HEK293 (cell line): ENCODE measurements around the gene ZNF343.

Experiments used
- CTCF ChIA-PET: fragments of 350-600 bp; formaldehyde crosslinking; extraction: SDS; loops from one replicate; lab custom pipeline; 2021; ENCODE audit warnings: antibody characterized with exemption; lab: Yijun Ruan, JAX
- POLR2A ChIA-PET: fragments of 300-600 bp; formaldehyde crosslinking; extraction: SDS; loops from one replicate; lab custom pipeline; 2020; ENCODE audit warnings: antibody characterized with exemption, inconsistent platforms; lab: Yijun Ruan, JAX
- H3K27ac ChIP-seq: fragments of 200-500 bp; sonication (Bioruptor generic); 2 replicates; pipeline ENCODE4 v1.5.1; 2014; ENCODE audit warnings: low read depth, low read length, control low read depth, inconsistent platforms; ENCODE audit errors: extremely low read depth
- H3K36me3 ChIP-seq, 2 experiments: fragments of 200-500 bp in 1 of 2; sonication (Bioruptor generic) in 1 of 2; 1 replicate in 1 of 2; 2 replicates in 1 of 2; pipeline ENCODE4 v1.5.1; 2014 to 2017; ENCODE audit warnings: inconsistent platforms in 2 of 2, low read length in 2 of 2; ENCODE audit not compliant: control insufficient read depth in 2 of 2, insufficient read depth in 1 of 2
- H3K4me1 ChIP-seq: fragments of 200-500 bp; sonication (Bioruptor generic); 2 replicates; pipeline ENCODE4 v1.5.1; 2014; ENCODE audit warnings: mild to moderate bottlenecking, low read length, inconsistent platforms; ENCODE audit not compliant: control insufficient read depth, insufficient read depth
- H3K4me3 ChIP-seq: 2 replicates; pipeline ENCODE4 v1.5.1; 2011; ENCODE audit warnings: low read depth, mild to moderate bottlenecking, control low read depth, low read length, moderate library complexity
- H3K9me3 ChIP-seq: fragments of 200-500 bp; sonication (Bioruptor generic); 2 replicates; pipeline ENCODE4 v1.5.1; 2014; ENCODE audit warnings: low read depth, low read length, inconsistent platforms; ENCODE audit not compliant: control insufficient read depth, insufficient read depth
- EGR2 ChIP-seq: fragments of 450-650 bp; formaldehyde crosslinking; IDR thresholded peaks from 2 replicates; pipeline ENCODE4 v1.5.1; 2016; ENCODE audit warnings: low read depth, missing biosample characterization, missing genetic modification characterization
- GFI1B ChIP-seq: fragments of 450-650 bp; formaldehyde crosslinking; IDR thresholded peaks from 2 replicates; pipeline ENCODE4 v1.5.1; 2016; ENCODE audit warnings: missing biosample characterization, missing genetic modification characterization
- GLIS1 ChIP-seq: fragments of 450-650 bp; formaldehyde crosslinking; IDR thresholded peaks from 2 replicates; pipeline ENCODE4 v1.5.1; 2016; ENCODE audit warnings: missing biosample characterization, missing genetic modification characterization
- REPIN1 ChIP-seq: fragments of 450-650 bp; formaldehyde crosslinking; IDR thresholded peaks from 2 replicates; pipeline ENCODE4 v1.5.1; 2017; ENCODE audit warnings: missing biosample characterization, missing genetic modification characterization, low read depth
- SALL2 ChIP-seq: fragments of 450-650 bp; formaldehyde crosslinking; IDR thresholded peaks from 2 replicates; pipeline ENCODE4 v1.5.0; 2017; ENCODE audit warnings: missing biosample characterization, mild to moderate bottlenecking, missing genetic modification characterization, borderline replicate concordance
- TCF7L2 ChIP-seq: IDR thresholded peaks from 2 replicates; pipeline ENCODE4 v1.6.1; 2011; ENCODE audit warnings: low read depth, mild to moderate bottlenecking, inconsistent platforms, low read length, moderate library complexity, borderline replicate concordance
- ZBTB1 ChIP-seq: fragments of 450-650 bp; formaldehyde crosslinking; IDR thresholded peaks from 2 replicates; pipeline ENCODE4 v1.5.1; 2016; ENCODE audit warnings: missing biosample characterization, missing genetic modification characterization
- ZBTB48 ChIP-seq: fragments of 450-650 bp; formaldehyde crosslinking; IDR thresholded peaks from 2 replicates; pipeline ENCODE4 v1.5.1; 2016; ENCODE audit warnings: missing biosample characterization, missing genetic modification characterization
- ZNF112 ChIP-seq: fragments of 450-650 bp; formaldehyde crosslinking; IDR thresholded peaks from 2 replicates; pipeline ENCODE4 v1.5.0; 2017; ENCODE audit warnings: missing biosample characterization, missing genetic modification characterization
- ZNF202 ChIP-seq: fragments of 450-650 bp; formaldehyde crosslinking; IDR thresholded peaks from 2 replicates; pipeline ENCODE4 v1.5.1; 2016; ENCODE audit warnings: missing biosample characterization, missing genetic modification characterization, borderline replicate concordance
- ZNF341 ChIP-seq: fragments of 450-650 bp; formaldehyde crosslinking; IDR thresholded peaks from 2 replicates; pipeline ENCODE4; 2016; ENCODE audit warnings: low read depth, missing biosample characterization, missing genetic modification characterization
- ZNF350 ChIP-seq: fragments of 450-650 bp; formaldehyde crosslinking; IDR thresholded peaks from 2 replicates; pipeline ENCODE4 v1.5.0; 2017; ENCODE audit warnings: missing biosample characterization, mild to moderate bottlenecking, missing genetic modification characterization
- ZNF529 ChIP-seq: fragments of 450-650 bp; formaldehyde crosslinking; IDR thresholded peaks from 2 replicates; pipeline ENCODE4 v1.5.1; 2017; ENCODE audit warnings: missing genetic modification characterization, missing biosample characterization; ENCODE audit not compliant: insufficient replicate concordance
- ZNF560 ChIP-seq: fragments of 450-650 bp; formaldehyde crosslinking; IDR thresholded peaks from 2 replicates; pipeline ENCODE4 v1.5.1; 2017; ENCODE audit warnings: missing biosample characterization, missing genetic modification characterization, borderline replicate concordance
- ZNF621 ChIP-seq: fragments of 450-650 bp; formaldehyde crosslinking; IDR thresholded peaks from 2 replicates; pipeline ENCODE4 v1.5.1; 2017; ENCODE audit warnings: missing biosample characterization, missing genetic modification characterization
- ZNF626 ChIP-seq: fragments of 450-650 bp; sonication (Bioruptor Pico); formaldehyde crosslinking; IDR thresholded peaks from 2 replicates; pipeline ENCODE4 v1.5.1; 2018; ENCODE audit warnings: missing biosample characterization, missing genetic modification characterization, inconsistent platforms
- ZNF658 ChIP-seq: fragments of 450-650 bp; formaldehyde crosslinking; IDR thresholded peaks from 2 replicates; pipeline ENCODE4; 2016; ENCODE audit warnings: missing biosample characterization, missing genetic modification characterization
- ZNF768 ChIP-seq: fragments of 450-650 bp; formaldehyde crosslinking; IDR thresholded peaks from 2 replicates; pipeline ENCODE4 v1.5.1; 2018; ENCODE audit warnings: missing biosample characterization, mild to moderate bottlenecking, missing genetic modification characterization
- ZNF843 ChIP-seq: fragments of 450-650 bp; formaldehyde crosslinking; IDR thresholded peaks from 2 replicates; pipeline ENCODE4 v1.5.1; 2016; ENCODE audit warnings: missing biosample characterization, missing genetic modification characterization
- ZSCAN30 ChIP-seq: fragments of 450-650 bp; IDR thresholded peaks from 2 replicates; pipeline ENCODE4 v1.5.1; 2018; ENCODE audit warnings: missing biosample characterization, mild to moderate bottlenecking, missing genetic modification characterization, moderate library complexity
- TF ChIP-seq, protein P1 (sequence below): fragments of 450-650 bp; formaldehyde crosslinking; IDR thresholded peaks from 2 replicates; pipeline ENCODE4 v1.5.1; 2017; ENCODE audit warnings: missing biosample characterization, missing genetic modification characterization
- TF ChIP-seq, protein P2 (sequence below): fragments of 450-650 bp; formaldehyde crosslinking; IDR thresholded peaks from 2 replicates; pipeline ENCODE4 v1.5.1; 2017; ENCODE audit warnings: missing biosample characterization, missing genetic modification characterization

The ZNF343 gene

DNA sequence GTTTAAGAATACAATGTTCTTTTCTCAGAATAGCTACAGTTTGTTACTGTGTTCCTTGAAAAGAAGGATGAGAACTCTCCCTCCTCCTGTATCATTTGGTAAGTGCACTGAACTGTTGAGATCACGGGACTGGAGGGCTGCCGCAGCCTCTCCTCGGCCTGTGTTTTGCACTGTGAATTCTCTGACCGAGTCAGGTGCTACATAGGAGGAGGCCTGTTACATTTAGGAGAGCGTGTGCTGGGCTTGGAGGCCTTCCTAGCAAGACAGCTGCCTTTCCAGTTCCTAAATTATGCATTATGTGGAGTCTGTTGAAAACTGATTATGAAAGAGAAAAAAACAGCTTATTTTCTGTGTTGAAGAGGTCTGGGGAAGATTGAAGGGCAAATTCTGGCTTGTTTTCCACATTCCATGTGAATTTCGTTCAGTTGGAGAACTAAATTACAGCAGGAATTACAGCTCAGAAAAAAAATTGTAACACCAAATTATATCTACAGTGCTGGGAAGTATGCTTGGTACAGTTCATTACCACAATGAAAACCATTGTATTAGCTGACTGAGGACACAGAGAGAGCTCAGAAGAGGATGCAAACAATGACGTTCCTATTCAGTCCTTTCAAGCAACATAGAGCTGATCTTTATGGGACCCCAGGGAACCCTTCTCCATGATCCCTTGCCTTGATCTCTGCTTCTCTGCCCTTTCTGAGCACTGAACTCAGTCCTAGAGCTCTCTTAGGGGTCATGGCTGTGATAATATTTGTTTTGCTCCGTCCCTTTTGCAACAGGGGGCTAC, 30.4 kb upstream of the ZNF343 start:
- Histone ChIP-seq H3K27ac (no peak overlapping the region), H3K36me3 (no peaks in the 10 kb centered on the region; a peak in 1 of 3 replicates), H3K4me3 (no peak overlapping the region), H3K9me3 (no peaks in the 10 kb centered on the region), H3K4me1 (0 out of 2 replicates have a peak, but pooled peaks cover 5% of the 10 kb centered on the region)
- POLR2A ChIA-PET: interaction anchor here (0.8 to 1.7 kb wide), 2 partner anchors 68 to 113 kb away, joined by 3 to 5 read pairs; partner anchors contain the start of genes NOP56 and SNRPB
- CTCF ChIA-PET: interaction anchor here (0.5 to 1.6 kb wide), 3 partner anchors 18 to 515 kb away, joined by 3 to 13 read pairs (median 3); no protein-coding TSS in a partner anchor
- no peak for TF ChIP-seq ZNF768 (tag by site-specific recombination)
- TF ChIP-seq, protein P1, sequence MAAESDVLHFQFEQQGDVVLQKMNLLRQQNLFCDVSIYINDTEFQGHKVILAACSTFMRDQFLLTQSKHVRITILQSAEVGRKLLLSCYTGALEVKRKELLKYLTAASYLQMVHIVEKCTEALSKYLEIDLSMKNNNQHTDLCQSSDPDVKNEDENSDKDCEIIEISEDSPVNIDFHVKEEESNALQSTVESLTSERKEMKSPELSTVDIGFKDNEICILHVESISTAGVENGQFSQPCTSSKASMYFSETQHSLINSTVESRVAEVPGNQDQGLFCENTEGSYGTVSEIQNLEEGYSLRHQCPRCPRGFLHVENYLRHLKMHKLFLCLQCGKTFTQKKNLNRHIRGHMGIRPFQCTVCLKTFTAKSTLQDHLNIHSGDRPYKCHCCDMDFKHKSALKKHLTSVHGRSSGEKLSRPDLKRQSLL: peak; percentile 76
- TF ChIP-seq ZBTB48 (tag by site-specific recombination): peak; percentile 75

DNA sequence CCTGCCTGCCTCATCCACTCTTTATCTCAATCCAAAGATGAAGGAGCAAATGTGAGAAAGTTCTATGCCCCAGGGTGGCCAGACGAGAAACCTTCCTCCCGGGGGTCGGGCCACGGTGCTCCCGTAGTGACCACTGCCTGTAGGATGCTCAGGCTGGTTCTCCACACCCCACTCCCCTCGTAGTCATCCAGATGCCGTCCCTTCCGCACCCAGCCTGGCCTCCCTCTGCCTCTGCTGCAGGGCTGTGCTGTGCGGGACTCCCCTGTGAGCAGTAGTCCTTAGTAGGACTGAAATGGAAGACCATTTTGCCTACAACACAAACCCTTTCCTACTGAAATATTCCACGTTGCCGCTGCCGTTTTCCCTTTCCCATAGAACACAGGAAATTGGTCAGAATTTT, 29.6 kb upstream of the ZNF343 start:
- H3K27ac ChIP-seq: no peak overlapping the region
- H3K9me3 ChIP-seq: no peaks in the 10 kb centered on the region
- ChIA-PET CTCF (interaction anchor here (1.6 to 4.3 kb wide), 2 partner anchors 15 to 17 kb away, joined by 13 to 26 read pairs; no protein-coding TSS in a partner anchor), POLR2A (interaction anchor here (0.9 to 1.7 kb wide), 2 partner anchors 11 to 114 kb away, joined by 3 to 5 read pairs; partner anchors contain the start of gene NOP56)
- TF ChIP-seq ZNF843 (no peak), EGR2 (tag by site-specific recombination) (no peak), ZNF560 (tag by site-specific recombination) (no peak), ZNF341 (tag by site-specific recombination) (0 out of 2 replicates have a peak, but pooled peaks have one; percentile 4), ZSCAN30 (tag by site-specific recombination) (no peak), GFI1B (tag by site-specific recombination) (no peak), ZBTB1 (tag by site-specific recombination) (no peak)
- H3K4me1 ChIP-seq: 0 out of 2 replicates have a peak, but pooled peaks cover 5% of the 10 kb centered on the region
- no peaks in the 10 kb centered on the region; a peak in 1 of 3 replicates for H3K36me3 ChIP-seq
- H3K4me3 ChIP-seq: no peak overlapping the region

DNA sequence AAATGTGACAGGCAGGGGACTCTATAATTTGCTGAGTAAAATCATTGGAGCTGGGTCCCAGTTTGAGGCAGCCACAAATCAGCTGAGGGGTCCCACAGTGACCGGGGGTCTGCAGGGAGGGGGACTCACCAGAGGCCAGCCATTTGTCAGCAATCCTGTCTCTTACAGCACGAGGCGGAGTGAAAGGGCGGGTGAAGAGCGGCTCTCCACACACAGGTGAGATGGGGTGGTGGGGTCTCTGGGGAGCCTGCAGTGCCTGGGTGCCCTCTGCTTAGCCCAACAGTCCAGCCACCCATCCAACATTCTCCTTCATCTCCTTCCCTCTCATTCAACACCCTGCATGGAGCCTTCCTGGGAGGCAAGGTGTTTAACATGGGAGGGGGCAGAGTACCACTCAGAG, 28.4 kb upstream of the ZNF343 start:
- H3K36me3 ChIP-seq: no peaks in the 10 kb centered on the region
- ChIA-PET POLR2A (interaction anchor here (0.6 kb wide), 1 partner anchor 137 kb away, joined by 3 read pairs; no protein-coding TSS in a partner anchor), CTCF (interaction anchor here (0.6 to 4.3 kb wide), 2 partner anchors 14 to 315 kb away, joined by 5 to 26 read pairs; no protein-coding TSS in a partner anchor)
- no peaks in the 10 kb centered on the region for H3K9me3 ChIP-seq
- H3K27ac ChIP-seq: no peak overlapping the region
- H3K4me1 ChIP-seq: 0 out of 2 replicates have a peak, but pooled peaks cover 5% of the 10 kb centered on the region
- no peak overlapping the region for H3K4me3 ChIP-seq
- TF ChIP-seq ZNF658 (tag by site-specific recombination) (no peak), REPIN1 (tag by site-specific recombination) (no peak), SALL2 (tag by site-specific recombination) (no peak)

DNA sequence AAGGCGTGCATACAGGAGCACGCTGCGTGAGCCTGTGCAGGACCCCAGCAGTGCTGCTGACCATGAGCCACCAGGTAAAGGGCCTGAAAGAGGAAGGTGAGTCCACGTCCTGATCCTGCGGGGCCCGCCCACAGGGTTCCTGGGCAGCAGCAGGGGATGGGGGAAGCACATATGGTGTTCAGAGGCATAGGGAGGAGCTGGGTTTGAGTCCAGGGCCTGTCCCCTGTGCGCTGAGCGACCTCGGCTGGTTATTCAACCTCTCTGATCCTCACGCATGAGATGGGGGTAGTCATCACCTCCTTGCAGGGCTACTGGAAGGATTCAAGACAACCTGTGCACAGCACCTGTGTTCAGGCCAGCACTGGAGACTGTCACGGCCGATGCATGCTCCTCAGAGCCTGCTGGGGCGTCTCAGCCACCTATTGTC, 27.9 kb upstream of the ZNF343 start, which contains the start of gene TMC2:
TSS of gene TMC2 (plus strand) at position 14 of the 427 bp plus-strand sequence. CDS start at position 63, 49 bp downstream.
- Histone ChIP-seq H3K27ac (no peak within 1 kb of the TSS), H3K36me3 (no peaks in the 10 kb centered on the region), H3K4me1 (0 out of 2 replicates have a peak, but pooled peaks cover 5% of the 10 kb centered on the region), H3K4me3 (no peak within 1 kb of the TSS), H3K9me3 (no peaks in the 10 kb centered on the region)
- ChIA-PET CTCF (interaction anchor here (4.3 kb wide), 1 partner anchor 14 kb away, joined by 26 read pairs; no protein-coding TSS in a partner anchor), POLR2A (interaction anchor here (0.6 kb wide), 1 partner anchor 138 kb away, joined by 3 read pairs; no protein-coding TSS in a partner anchor)
- no peak for TF ChIP-seq TCF7L2
- TF ChIP-seq, protein P2, sequence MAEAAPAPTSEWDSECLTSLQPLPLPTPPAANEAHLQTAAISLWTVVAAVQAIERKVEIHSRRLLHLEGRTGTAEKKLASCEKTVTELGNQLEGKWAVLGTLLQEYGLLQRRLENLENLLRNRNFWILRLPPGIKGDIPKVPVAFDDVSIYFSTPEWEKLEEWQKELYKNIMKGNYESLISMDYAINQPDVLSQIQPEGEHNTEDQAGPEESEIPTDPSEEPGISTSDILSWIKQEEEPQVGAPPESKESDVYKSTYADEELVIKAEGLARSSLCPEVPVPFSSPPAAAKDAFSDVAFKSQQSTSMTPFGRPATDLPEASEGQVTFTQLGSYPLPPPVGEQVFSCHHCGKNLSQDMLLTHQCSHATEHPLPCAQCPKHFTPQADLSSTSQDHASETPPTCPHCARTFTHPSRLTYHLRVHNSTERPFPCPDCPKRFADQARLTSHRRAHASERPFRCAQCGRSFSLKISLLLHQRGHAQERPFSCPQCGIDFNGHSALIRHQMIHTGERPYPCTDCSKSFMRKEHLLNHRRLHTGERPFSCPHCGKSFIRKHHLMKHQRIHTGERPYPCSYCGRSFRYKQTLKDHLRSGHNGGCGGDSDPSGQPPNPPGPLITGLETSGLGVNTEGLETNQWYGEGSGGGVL (tag by site-specific recombination): no peak
- no peak for TF ChIP-seq ZNF626 (tag by site-specific recombination)
- TF ChIP-seq GLIS1 (tag by site-specific recombination): no peak
- TF ChIP-seq ZNF112 (tag by site-specific recombination): no peak
- no peak for TF ChIP-seq EGR2 (tag by site-specific recombination)
- no peak for TF ChIP-seq ZNF621 (tag by site-specific recombination)
- TF ChIP-seq ZBTB1 (tag by site-specific recombination): no peak
- no peak for TF ChIP-seq ZNF202 (tag by site-specific recombination)
- no peak for TF ChIP-seq ZNF529 (tag by site-specific recombination)
- TF ChIP-seq ZNF350 (tag by site-specific recombination): no peak
